Mesothelial cell of epicardium (in vitro differentiated cells): ENCODE measurements around the gene GBF1. TPM values are rescaled to one million over a fixed set of nuclear protein-coding genes. Genes with fewer than 3 reads are reported as not detected.
A peak's percentile ranks its signal among the peaks of the same experiment; 100 is the strongest.
"Not testable (repeated sequence)": the region's sequence is repeated elsewhere in the genome, so short reads cannot be mapped to it uniquely, and the experiment has no call there.

Source experiments
- DNase-seq, 2 experiments: peaks; one replicate each; pipeline ENCODE4 v3.0.0; 2021; ENCODE audit warnings: low spot score in 2 of 2; ENCODE audit not compliant: unreplicated experiment in 2 of 2
- H3K27ac Mint-ChIP-seq: 2 replicates; pipeline ENCODE4 v1.8.0; 2021; ENCODE audit warnings: mixed read lengths
- H3K27me3 Mint-ChIP-seq: 2 replicates; pipeline ENCODE4 v1.8.0; 2021; ENCODE audit warnings: low read depth, mixed read lengths
- H3K36me3 Mint-ChIP-seq: 2 replicates; pipeline ENCODE4 v1.8.0; 2021; ENCODE audit warnings: mixed read lengths
- H3K4me1 Mint-ChIP-seq: 2 replicates; pipeline ENCODE4 v1.8.0; 2021; ENCODE audit warnings: mixed read lengths
- H3K4me3 Mint-ChIP-seq: 2 replicates; pipeline ENCODE4 v1.8.0; 2021; ENCODE audit warnings: mild to moderate bottlenecking, moderate library complexity, mixed read lengths
- H3K9me3 Mint-ChIP-seq: 2 replicates; pipeline ENCODE4 v1.8.0; 2021; ENCODE audit warnings: mixed read lengths
- CTCF ChIP-seq: fragments of 200-600 bp; sonication (generic); IDR thresholded peaks from one replicate; pipeline ENCODE4 v1.5.0; 2021; ENCODE audit warnings: antibody characterized with exemption; ENCODE audit not compliant: unreplicated experiment
- total RNA-seq: library from RNA; stranded (reverse); gene quantifications from 3 replicates; pipeline ENCODE4 v1.2.1, GENCODE V29; 2021

The GBF1 gene
- total RNA-seq, 1 donor from 2014 or later = 51.1 TPM

- no peaks in the 10 kb centered on the region for H3K36me3 Mint-ChIP-seq
- H3K4me1 Mint-ChIP-seq = peaks cover 27% of the 10 kb centered on the region
- no peak for TF ChIP-seq CTCF
- peak overlapping the region; percentile 73 for H3K4me3 Mint-ChIP-seq
- DNase-seq = no peak
- H3K27me3 Mint-ChIP-seq = peaks cover 57% of the 10 kb centered on the region
- H3K27ac Mint-ChIP-seq = no peak overlapping the region
- H3K9me3 Mint-ChIP-seq = no peaks in the 10 kb centered on the region
Observed at GRCh38 chr10:102242118-102242485, 3.2 kb upstream of the GBF1 start.

- H3K27me3 Mint-ChIP-seq = peaks cover 46% of the 10 kb centered on the region
Observed at GRCh38 chr10:102243309-102243708, 2.0 kb upstream of the GBF1 start.

DNA sequence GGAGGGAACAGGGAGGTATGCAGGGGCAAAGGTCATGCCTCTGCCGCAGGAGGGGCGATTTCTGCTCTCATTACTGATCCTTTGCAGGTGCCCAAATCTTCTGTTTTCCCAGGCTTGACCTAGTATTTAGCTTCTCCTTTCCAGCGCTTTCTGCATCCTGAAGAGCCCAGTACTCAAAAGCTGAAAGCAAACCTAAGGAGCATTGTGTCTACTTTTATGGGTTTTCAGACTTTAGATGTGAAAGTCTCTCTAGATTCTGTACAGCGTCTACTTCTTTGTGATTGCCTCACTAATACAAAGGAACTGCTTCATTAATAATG, 560 bp downstream of the GBF1 start:
- peaks cover 21% of the 10 kb centered on the region for H3K27me3 Mint-ChIP-seq
- no peak for DNase-seq
- peaks cover 2% of the 10 kb centered on the region for H3K36me3 Mint-ChIP-seq
- peaks cover 33% of the 10 kb centered on the region for H3K4me1 Mint-ChIP-seq
- no peak for TF ChIP-seq CTCF
- peak overlapping the region; percentile 95 for H3K27ac Mint-ChIP-seq
- no peaks in the 10 kb centered on the region for H3K9me3 Mint-ChIP-seq
- H3K4me3 Mint-ChIP-seq = peak overlapping the region; percentile 98

More at GRCh38 chr10:102243309-102243708, 2.0 kb upstream of the GBF1 start:
- Mint-ChIP-seq H3K9me3 (no peaks in the 10 kb centered on the region), H3K36me3 (no peaks in the 10 kb centered on the region), H3K4me3 (no peak overlapping the region), H3K27ac (no peak overlapping the region), H3K4me1 (peaks cover 37% of the 10 kb centered on the region)
- no peak for DNase-seq
- no peak for TF ChIP-seq CTCF

- peaks cover 18% of the 10 kb centered on the region for H3K27me3 Mint-ChIP-seq
- peaks cover 31% of the 10 kb centered on the region for H3K4me1 Mint-ChIP-seq
- H3K9me3 Mint-ChIP-seq = no peaks in the 10 kb centered on the region
- DNase-seq = no peak
- H3K36me3 Mint-ChIP-seq = peaks cover 2% of the 10 kb centered on the region
- peak overlapping the region; percentile 95 for H3K27ac Mint-ChIP-seq
- no peak for TF ChIP-seq CTCF
- H3K4me3 Mint-ChIP-seq = peak overlapping the region; percentile 98
Observed at GRCh38 chr10:102246261-102246660, 929 bp downstream of the GBF1 start.

DNA sequence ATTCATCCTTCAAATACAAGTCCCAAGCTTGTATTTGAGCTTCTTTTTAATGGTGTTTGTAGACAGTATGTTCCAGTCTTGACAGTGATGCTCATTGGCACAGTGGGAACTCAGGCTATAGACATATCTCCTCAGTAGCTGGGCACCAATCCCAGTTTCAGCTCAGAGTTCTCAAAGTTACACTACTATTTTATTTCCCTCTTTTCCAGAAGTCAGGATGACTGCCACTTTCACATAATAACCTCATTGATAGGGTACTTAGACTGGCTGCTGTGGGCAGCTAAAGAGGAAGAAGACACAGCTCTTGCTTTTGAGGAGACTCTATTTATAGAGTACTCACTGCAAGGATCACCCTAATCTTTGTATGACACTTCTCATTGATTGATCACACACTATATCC, 2.4 kb downstream of the GBF1 start:
- TF ChIP-seq CTCF = no peak
- Mint-ChIP-seq H3K9me3 (no peaks in the 10 kb centered on the region), H3K27me3 (peaks cover 5% of the 10 kb centered on the region), H3K4me1 (peaks cover 25% of the 10 kb centered on the region), H3K4me3 (peak overlapping the region; percentile 98), H3K36me3 (peaks cover 2% of the 10 kb centered on the region), H3K27ac (peak overlapping the region; percentile 10)
- no peak for DNase-seq

DNA sequence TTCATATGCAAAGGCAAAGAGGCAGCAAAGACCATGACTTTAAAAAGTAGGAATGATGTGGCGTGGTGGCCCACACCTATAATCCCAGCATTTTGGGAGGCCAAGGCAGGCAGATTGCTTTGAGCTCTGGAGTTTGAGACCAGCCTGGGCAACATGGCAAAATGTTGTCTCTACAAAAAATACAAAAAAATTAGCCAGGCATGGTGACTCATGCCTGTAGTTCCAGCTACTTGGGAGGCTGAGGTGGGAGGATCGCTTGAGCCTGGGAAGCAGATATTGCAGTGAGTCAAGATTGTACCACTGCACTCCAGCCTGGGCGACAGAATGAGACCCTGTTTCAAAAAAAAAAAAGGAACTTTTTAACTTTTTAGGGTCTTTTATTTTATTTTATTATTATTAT, 7.2 kb downstream of the GBF1 start:
- not testable (repeated sequence) for H3K27ac Mint-ChIP-seq, H3K9me3 Mint-ChIP-seq, H3K27me3 Mint-ChIP-seq, H3K4me1 Mint-ChIP-seq, H3K4me3 Mint-ChIP-seq, DNase-seq, H3K36me3 Mint-ChIP-seq
